GM08714 (cell line): Measurements from ENCODE around the gene TSC22D3.
A peak's percentile ranks its signal among the peaks of the same experiment; 100 is the strongest.
"Not testable (repeated sequence)": the region's sequence is repeated elsewhere in the genome, so short reads cannot be mapped to it uniquely, and the experiment has no call there.

Source experiments
- H3K4me3 ChIP-seq: fragments of 200-500 bp; sonication (Bioruptor generic); 2 replicates; pipeline ENCODE4 v1.5.1; 2014; ENCODE audit warnings: mild to moderate bottlenecking, low read length, inconsistent platforms
- ZNF274 ChIP-seq: IDR thresholded peaks from 2 replicates; pipeline ENCODE4 v1.6.1; 2012; ENCODE audit warnings: mild to moderate bottlenecking, low read depth, low read length

The TSC22D3 gene

DNA sequence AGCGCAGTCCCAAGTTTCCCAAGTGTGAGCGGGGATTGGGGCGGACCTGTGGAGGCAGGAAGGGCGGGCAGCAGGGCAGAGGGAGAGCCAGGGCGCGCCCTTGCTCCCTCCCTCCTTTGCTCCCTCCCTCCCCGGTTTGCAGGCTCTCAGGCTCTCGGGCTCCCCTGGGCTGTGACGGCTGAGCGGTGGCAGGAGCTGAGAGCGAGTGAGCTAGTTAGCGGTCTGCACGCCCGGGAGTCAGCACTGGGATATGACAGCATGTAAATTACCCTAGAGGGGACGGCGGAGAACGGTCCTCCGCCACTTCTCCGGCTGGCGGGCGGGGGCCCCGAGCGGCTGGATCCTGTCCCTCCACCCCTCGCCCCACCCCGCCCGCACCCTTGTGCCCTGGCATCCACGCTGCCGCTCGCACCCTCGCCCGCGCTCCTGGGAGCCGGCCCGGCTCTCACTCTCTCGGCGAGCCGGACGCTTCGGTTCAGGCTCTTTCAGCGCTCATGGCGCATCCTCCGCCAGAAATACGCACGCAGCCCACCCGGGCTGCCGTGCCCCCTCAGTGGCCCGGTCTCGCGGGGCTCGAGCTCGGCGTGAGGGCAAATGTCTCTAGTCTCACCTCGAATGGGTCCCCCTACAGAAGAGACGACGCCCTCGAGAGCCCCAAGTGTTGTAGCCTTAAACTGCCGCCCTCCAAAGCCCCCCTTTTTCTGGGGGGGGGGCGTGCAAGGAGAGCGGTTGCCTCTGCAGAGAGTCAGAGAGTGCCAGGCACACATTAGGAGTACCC is at the start of gene TSC22D3:
Gene TSC22D3, minus strand, starts transcription at position 54 of the 778 bp plus-strand sequence. CDS start 368 bp downstream, outside the sequence.
- H3K4me3 ChIP-seq, result peak within 1 kb of the TSS; percentile 1; the same call in 1 of the 2 replicates
- no peak for TF ChIP-seq ZNF274

DNA sequence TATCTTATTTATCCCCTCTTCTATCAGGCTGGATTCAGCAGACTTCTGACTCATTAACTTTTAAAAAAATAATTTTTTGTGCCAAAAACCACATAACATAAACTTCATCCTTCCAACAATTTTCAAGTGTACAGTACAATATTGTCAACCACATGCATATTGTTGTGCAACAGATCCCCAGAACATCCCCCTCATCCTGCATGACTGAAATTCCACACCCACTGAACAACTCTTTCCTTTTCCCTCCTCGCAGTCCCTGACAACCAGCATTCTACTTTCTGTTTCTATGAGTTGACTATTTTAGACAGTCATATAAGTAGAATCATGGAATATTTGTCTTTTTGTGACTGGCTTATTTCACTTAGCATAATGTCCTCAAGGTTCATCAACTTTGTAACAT is 47.9 kb upstream of the TSC22D3 start:
- H3K4me3 ChIP-seq, result no peak overlapping the region
- no peak for TF ChIP-seq ZNF274

DNA sequence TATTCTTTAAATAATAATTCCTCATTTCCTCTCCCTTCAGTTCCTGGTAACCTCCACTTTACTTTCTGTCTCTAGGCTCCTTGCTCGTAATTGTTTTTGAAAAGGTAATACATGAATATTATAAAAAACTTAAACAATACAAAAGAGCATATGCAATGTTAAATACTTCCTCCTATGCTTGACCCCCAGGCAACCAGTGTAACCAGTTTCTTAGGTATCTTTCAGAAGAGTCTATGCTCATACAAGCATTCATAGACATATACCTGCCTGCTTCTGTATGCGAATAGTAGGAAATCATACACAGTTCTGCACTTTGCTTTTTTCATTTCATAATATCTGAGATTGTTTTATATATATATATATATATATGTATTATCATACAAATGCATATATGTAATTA is 47.5 kb upstream of the TSC22D3 start:
- no peak overlapping the region for H3K4me3 ChIP-seq
- TF ChIP-seq ZNF274, result no peak

DNA sequence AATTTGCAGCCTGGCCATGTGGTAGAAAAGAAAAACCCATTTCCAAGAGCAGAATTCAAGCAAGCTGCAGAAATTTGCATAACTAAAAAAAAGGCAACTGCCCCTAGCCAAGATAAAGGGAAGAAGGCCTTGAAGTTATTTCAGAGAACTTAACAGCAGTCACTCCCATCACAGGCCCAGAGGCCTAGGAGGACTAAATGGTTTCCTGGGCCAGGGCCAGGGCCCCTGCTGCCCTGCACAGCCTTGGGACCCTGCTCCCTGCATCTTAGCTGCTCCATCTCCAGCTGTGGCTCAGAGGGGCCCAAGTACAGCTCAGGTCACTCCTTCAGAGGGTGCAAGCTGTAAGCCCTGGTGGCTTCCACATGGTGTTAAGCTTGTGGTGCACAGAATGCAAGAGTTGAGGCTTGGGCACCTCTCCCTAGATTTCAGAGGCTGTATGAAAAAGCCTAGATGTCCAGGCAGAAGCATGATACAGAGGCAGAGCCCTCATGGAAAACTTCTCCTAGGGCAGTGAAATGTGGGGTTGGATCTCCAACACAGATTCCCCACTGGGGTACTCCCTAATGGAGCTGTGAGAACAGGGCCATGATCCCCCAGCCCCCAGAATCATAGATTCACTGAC is 43.4 kb upstream of the TSC22D3 start:
- TF ChIP-seq ZNF274, result no peak
- H3K4me3 ChIP-seq, result no peak overlapping the region

DNA sequence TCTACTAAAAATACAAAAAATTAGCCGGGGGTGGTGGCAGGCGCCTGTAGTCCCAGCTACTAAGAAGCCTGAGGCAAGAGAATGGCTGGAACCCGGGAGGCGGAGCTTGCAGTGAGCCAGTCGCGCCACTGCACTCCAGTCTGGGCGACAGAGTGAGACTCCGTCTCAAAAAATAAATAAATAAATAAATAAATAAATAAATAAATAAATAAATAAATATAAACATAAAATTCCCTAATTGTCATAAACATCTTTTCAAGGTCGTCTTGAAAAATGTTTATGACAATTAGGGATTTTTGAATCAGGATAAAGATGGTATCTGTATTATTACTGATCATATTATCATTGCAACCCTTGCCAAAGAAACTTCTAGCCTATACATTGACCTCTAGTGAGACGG is 34.5 kb upstream of the TSC22D3 start:
- not testable (repeated sequence) for H3K4me3 ChIP-seq

DNA sequence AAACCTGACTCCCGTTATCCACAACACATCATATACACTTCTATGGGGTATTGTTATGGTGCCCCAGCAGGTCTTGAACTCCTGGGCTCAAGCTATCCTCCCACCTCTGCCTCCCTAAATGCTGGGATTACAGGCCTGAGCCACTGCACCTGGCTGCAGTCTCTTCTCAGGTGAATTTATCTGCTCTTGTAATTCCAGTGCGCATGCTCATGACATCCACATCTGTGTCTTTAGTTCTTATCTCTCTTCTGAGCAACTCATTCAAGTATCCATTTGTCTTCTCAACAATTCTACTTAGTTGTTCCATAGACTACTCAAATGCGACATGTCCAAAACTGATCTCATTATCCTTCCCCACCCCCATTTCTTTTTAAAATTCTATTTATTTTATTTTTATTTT is 29.6 kb upstream of the TSC22D3 start:
- TF ChIP-seq ZNF274, result no peak
- H3K4me3 ChIP-seq, result no peak overlapping the region

DNA sequence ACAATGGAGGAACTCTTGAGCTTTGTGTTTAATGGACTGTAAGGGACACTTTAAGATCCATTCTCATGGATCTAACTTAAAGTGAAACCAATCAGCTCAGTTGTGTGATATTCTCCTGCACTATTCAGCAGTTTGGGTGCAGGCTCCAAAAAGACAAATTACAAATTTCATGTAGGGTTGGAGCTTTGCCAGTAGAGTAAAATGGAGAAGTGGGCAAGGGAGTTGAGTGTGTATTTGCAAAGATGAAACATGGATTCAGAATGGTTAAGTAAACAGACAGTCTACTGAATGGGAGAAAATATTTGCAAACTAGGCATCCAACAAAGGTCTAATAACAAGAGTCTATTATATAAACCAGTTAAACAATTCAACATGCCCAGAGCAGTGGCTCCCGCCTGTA is 28.8 kb upstream of the TSC22D3 start:
- TF ChIP-seq ZNF274, result no peak

DNA sequence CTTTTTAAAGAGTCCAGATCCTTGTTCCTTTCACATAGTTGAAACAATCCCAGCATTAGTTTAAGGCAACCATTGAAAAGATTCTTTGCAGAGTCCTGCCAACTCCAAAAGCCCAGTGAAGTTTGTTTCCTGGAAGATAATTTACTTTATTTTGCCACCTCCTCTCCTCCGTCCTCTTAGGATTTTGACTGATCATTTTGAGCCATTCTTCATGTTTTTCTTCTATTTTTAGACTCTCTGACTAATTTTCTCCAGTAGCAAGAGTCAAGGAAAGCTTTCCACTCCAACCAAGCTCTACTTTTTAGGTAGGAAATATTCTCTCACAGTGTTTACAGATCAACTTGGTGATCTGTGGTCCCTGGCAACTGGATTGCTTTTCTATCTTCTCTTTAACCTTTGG is 12.2 kb upstream of the TSC22D3 start:
- no peak overlapping the region for H3K4me3 ChIP-seq
- no peak for TF ChIP-seq ZNF274

More for the DNA sequence above, 28.8 kb upstream of the TSC22D3 start:
- no peak overlapping the region for H3K4me3 ChIP-seq

DNA sequence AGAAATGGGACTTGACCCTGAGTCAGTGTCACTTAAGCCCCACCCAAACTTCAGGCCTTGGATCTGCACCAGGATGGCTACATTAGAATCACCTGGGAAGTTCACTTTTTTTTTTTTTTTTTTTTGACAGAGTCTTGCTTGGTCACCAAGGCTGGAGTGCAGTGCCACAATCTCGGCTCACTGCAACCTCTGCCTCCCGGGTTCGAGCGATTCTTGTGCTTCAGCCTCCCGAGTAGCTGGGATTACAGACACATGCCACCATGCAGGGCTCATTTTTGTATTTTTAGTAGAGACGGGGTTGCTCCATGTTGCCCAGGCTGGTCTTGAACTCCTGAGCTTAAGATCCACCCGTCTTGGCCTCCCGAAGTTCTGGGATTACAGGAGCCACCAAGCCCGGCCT is 4.9 kb upstream of the TSC22D3 start:
- H3K4me3 ChIP-seq, result no peak overlapping the region
- TF ChIP-seq ZNF274, result no peak

DNA sequence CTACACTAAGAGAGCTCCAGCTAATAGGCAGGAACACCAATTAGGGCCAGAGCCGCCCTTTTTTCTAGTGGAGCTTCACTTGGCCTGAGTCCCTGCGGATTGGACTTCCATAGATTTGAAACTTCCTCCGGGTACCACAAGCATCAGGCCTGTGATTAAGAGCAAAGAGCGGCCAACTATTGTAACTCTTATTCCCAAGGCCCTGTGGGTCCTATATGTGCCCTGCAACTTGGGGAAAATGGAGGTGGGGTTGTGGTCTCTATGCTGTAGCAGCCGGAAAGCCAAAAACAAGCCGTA is 1.9 kb upstream of the TSC22D3 start, which contains the start of gene NCBP2L:
Gene NCBP2L, plus strand, starts transcription at position 198 of the 297 bp plus-strand sequence. CDS start 16,488 bp downstream, outside the sequence.
- peak within 1 kb of the TSS; percentile 1; the same call in 1 of the 2 replicates for H3K4me3 ChIP-seq

DNA sequence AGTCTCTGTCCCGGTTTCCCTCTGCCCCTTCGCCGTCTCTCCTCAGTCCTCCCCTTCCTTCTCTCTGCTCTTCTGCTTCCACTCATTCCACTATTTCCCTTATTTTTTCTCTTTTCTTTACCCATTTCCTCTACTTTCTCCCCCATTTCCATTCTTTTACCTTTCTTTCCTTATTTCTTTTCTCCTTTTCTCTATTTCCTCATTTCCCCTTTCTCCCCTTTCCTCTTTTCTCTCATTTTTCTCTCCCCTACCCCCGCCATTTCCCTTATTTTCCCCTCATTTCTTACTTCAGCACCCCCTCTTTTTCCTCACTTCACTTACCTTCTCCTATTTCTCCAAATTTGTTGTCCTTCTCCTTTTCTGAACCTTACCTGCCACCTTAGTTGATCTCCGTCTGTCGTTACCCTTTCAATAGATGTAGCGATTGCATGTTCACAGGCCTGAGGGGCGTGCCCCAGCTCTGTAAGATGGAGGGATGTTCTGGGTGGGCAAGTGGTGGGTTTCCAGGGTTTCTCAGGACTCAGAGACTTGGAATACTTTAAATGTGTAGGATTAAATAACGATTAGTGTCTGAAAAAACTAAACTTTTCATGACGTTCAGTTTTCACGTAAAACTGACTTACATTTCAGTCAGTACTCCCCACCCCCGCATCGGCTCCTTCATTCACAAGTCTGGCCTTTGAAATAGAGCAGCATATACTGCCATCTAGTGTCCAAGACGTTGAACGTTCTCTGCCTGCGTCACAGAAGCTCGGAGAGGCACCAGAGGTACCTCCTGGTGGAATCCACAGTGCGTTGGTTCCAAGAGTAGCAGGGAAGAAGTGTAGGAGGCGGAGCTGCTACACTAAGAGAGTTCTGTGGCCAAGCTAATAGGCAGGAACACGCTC is 1.3 kb upstream of the TSC22D3 start:
- H3K4me3 ChIP-seq, result peak overlapping the region; percentile 1; the same call in 1 of the 2 replicates
- no peak for TF ChIP-seq ZNF274

More for the DNA sequence above, 1.9 kb upstream of the TSC22D3 start, which contains the start of gene NCBP2L:
- TF ChIP-seq ZNF274, result no peak

DNA sequence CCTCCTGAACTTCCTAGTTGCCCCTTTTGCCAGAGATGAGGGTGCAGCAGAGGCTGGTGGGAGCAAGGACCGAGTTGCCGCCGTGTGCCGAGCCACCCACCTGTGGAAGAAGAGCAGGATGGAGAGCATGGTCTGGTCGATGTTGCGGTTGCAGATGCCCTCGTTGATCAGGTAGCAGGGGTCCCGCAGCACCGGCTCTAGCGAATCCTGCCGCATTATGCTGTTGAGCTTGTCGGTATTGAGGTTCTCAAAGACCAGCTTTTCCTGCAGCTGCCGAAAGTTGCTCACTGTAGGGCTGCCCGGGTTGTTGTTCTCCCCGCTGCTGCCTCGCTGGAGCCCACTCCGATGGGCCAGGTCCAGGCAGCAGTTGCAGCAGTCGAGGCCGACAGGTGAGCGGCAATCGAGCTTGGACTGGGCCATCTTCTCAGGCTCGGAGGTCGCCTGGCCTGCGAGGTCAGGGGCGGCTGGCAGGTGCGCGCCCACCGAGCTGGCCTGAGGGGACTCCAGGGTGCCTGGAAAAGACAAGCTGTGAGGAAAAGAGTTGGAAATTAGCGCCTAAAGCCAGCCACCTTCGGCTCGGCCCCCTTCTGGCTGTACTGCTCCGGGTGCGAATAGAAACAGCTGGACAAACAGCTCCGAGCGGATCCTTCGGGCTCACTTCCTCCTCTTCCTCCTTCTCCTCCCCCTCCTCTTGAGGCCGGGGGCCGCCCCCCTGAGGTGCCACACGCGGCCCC is 420 bp downstream of the TSC22D3 start:
- no peak for TF ChIP-seq ZNF274
- peak overlapping the region; percentile 1; the same call in 1 of the 2 replicates for H3K4me3 ChIP-seq

DNA sequence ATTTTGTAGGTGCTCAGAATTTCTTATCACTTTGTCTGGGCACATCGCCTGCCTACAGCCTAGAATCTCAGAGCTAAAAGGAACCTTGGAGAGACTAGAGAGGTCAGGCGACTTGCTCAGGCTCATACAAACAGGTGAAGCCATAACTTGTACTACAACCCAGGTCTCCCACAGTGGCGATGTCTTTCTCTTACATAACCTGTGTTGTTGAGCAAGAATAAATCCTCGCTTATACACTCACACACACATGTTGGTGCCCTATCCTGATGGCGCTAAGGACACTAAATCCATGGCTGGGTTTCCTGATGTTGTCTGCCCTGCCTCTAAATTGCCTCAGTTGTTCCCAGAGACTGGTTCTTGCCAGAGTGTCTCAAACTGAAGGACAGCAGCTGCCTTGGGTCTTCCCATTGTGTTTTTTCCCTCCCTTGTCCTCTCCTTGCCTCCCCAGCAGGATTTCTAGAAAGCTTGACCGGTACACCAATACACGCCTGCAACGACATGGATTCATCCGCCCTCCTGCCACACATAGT is 1.6 kb downstream of the TSC22D3 start:
- H3K4me3 ChIP-seq, result no peak overlapping the region
- TF ChIP-seq ZNF274, result no peak

DNA sequence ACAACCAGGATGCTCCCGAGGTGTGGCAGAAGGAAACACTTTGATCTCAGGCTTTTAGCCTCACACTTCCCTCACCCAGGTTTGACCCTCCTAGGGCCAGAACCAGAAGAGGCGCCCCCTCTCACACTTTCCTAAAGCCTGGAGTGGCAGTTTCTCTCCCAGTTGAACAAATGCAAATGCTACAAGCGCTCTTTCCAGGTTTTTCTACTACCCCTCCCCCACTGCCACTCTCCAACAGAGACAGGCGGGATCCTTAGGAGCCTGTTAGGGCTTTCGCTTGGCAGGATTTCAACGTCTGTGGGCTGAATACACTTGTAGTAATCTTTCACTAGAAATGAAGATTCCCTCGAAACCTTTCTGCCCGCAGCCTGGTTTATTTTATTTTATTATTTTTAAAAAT is 2.4 kb downstream of the TSC22D3 start:
- no peak overlapping the region for H3K4me3 ChIP-seq
- no peak for TF ChIP-seq ZNF274
